ENCODE measurements around the gene CCDC124.

GRCh38 chr19:17908244-17908643 is 24.6 kb upstream of the CCDC124 start:
- TF ChIP-seq CTCF (IDR thresholded peaks at IDR 0.05; ENCODE audit: low read depth, low read length, poor library complexity, severe bottlenecking) (no peak), EZH2phosphoT487 (IDR thresholded peaks at IDR 0.05; ENCODE audit: borderline replicate concordance, low read length) (no peak)
